Measurements from ENCODE around the gene APLNR. TPM values are rescaled to one million over a fixed set of nuclear protein-coding genes. Genes with fewer than 3 reads are reported as not detected.

The APLNR gene
- polyA plus RNA-seq, 1 of the 3 experiments (the other 2 are of a cell fraction), result 0.03 TPM

- Histone ChIP-seq H3K9me2 (no peaks in the 10 kb centered on the region), H3K9me3 (no peaks in the 10 kb centered on the region), H3K27me3 (ENCODE audit: insufficient read depth) (no peaks in the 10 kb centered on the region), H3K4me3 (ENCODE audit: low read depth in 2 of 2, low read length in 1 of 2) (no peak overlapping the region), H3K9ac (no peak overlapping the region), H3F3A (replicated peaks; ENCODE audit: insufficient read depth) (no peaks in the 10 kb centered on the region), H3K4me2 (no peak overlapping the region), H3K27ac (ENCODE audit: low read depth in 2 of 2, low read length in 1 of 2) (peak overlapping the region in 1 of 2 experiments; percentile 99; a peak in 2 of 4 replicates), H4K20me1 (ENCODE audit: insufficient read depth) (no peaks in the 10 kb centered on the region), H3K4me1 (ENCODE audit: control insufficient read depth in 1 of 2, insufficient read depth in 2 of 2, low read depth in 1 of 2, low read length in 1 of 2) (peaks cover 0 to 43% of the 10 kb centered on the region in 2 experiments; a peak in 2 of 4 replicates), H3K36me3 (replicated peaks in 1 of 2; ENCODE audit: control insufficient read depth in 1 of 2, insufficient read depth in 2 of 2, low read length in 1 of 2) (no peaks in the 10 kb centered on the region), H2AFZ (ENCODE audit: low read depth) (no peak overlapping the region), H3K79me2 (ENCODE audit: insufficient read depth) (no peaks in the 10 kb centered on the region)
- ChIA-PET POLR2A (interaction anchor here (2.1 kb wide), 1 partner anchor 95 kb away, joined by 11 read pairs; no protein-coding TSS in a partner anchor), CTCF (interaction anchor here (1.0 to 4.4 kb wide), 4 partner anchors 10 to 397 kb away, joined by 4 to 52 read pairs (median 16); no protein-coding TSS in a partner anchor)
- 40% methylated on average over 1 of the region's 1 CpG for WGBS (ENCODE audit: low lambda C conversion rate)
- DNase-seq, result no peak
- no peak for TF ChIP-seq RFX5 (IDR thresholded peaks at IDR 0.05; ENCODE audit: low read length)
- no peak for TF ChIP-seq TAF1 (IDR thresholded peaks at IDR 0.05; ENCODE audit: borderline replicate concordance, low read depth, low read length)
- TF ChIP-seq SIN3A (IDR thresholded peaks at IDR 0.05; ENCODE audit: borderline replicate concordance, low read depth, low read length), result no peak
- TF ChIP-seq ELF1 (IDR thresholded peaks at IDR 0.05), result no peak
- TF ChIP-seq, protein P1, sequence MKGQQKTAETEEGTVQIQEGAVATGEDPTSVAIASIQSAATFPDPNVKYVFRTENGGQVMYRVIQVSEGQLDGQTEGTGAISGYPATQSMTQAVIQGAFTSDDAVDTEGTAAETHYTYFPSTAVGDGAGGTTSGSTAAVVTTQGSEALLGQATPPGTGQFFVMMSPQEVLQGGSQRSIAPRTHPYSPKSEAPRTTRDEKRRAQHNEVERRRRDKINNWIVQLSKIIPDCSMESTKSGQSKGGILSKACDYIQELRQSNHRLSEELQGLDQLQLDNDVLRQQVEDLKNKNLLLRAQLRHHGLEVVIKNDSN (IDR thresholded peaks at IDR 0.05; ENCODE audit: borderline replicate concordance, low read depth), result no peak
Measured at GRCh38 chr11:57239348-57239747, 2.3 kb upstream of the APLNR start.

GRCh38 chr11:57235761-57236703 lies 1.0 kb downstream of the APLNR start:
- CTCF ChIA-PET, result interaction anchor here (1.0 to 2.1 kb wide), 2 partner anchors 13 to 119 kb away, joined by 3 to 10 read pairs; no protein-coding TSS in a partner anchor
- TF ChIP-seq CHD2 (IDR thresholded peaks at IDR 0.05; ENCODE audit: low read length, partially characterized antibody) (no peak), FOSL2 (IDR thresholded peaks at IDR 0.05; ENCODE audit: borderline replicate concordance, low read depth) (no peak), RAD21 (IDR thresholded peaks at IDR 0.05; ENCODE audit: low read length) (no peak), EP300 (IDR thresholded peaks at IDR 0.05; ENCODE audit: borderline replicate concordance in 1 of 2, low read depth in 1 of 2, low read length in 1 of 2) (no peak), MXI1 (IDR thresholded peaks at IDR 0.05; ENCODE audit: low read depth, low read length) (no peak), POLR2AphosphoS5 (IDR thresholded peaks at IDR 0.05; ENCODE audit: low read depth, low read length) (no peak), PBX3 (IDR thresholded peaks at IDR 0.05) (no peak), SMC3 (IDR thresholded peaks at IDR 0.05; ENCODE audit: low read depth, low read length) (no peak), TCF12 (IDR thresholded peaks at IDR 0.05) (no peak), RXRA (IDR thresholded peaks at IDR 0.05; ENCODE audit: borderline replicate concordance, low read depth) (no peak), NFIC (IDR thresholded peaks at IDR 0.05; ENCODE audit: borderline replicate concordance) (no peak), EZH2phosphoT487 (IDR thresholded peaks at IDR 0.05; ENCODE audit: borderline replicate concordance, low read depth) (no peak), GABPA (IDR thresholded peaks at IDR 0.05; ENCODE audit: low read depth) (no peak), TEAD4 (IDR thresholded peaks at IDR 0.05; ENCODE audit: borderline replicate concordance, insufficient read depth) (no peak)
- TF ChIP-seq, protein P2, sequence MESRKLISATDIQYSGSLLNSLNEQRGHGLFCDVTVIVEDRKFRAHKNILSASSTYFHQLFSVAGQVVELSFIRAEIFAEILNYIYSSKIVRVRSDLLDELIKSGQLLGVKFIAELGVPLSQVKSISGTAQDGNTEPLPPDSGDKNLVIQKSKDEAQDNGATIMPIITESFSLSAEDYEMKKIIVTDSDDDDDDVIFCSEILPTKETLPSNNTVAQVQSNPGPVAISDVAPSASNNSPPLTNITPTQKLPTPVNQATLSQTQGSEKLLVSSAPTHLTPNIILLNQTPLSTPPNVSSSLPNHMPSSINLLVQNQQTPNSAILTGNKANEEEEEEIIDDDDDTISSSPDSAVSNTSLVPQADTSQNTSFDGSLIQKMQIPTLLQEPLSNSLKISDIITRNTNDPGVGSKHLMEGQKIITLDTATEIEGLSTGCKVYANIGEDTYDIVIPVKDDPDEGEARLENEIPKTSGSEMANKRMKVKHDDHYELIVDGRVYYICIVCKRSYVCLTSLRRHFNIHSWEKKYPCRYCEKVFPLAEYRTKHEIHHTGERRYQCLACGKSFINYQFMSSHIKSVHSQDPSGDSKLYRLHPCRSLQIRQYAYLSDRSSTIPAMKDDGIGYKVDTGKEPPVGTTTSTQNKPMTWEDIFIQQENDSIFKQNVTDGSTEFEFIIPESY (IDR thresholded peaks at IDR 0.05; ENCODE audit: borderline replicate concordance, low read depth), result no peak
- TF ChIP-seq, protein P3, sequence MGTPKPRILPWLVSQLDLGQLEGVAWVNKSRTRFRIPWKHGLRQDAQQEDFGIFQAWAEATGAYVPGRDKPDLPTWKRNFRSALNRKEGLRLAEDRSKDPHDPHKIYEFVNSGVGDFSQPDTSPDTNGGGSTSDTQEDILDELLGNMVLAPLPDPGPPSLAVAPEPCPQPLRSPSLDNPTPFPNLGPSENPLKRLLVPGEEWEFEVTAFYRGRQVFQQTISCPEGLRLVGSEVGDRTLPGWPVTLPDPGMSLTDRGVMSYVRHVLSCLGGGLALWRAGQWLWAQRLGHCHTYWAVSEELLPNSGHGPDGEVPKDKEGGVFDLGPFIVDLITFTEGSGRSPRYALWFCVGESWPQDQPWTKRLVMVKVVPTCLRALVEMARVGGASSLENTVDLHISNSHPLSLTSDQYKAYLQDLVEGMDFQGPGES (IDR thresholded peaks at IDR 0.05; ENCODE audit: low read depth, low read length), result no peak
- TF ChIP-seq, protein P4, sequence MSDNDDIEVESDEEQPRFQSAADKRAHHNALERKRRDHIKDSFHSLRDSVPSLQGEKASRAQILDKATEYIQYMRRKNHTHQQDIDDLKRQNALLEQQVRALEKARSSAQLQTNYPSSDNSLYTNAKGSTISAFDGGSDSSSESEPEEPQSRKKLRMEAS (IDR thresholded peaks at IDR 0.05; ENCODE audit: low read depth), result no peak

More at GRCh38 chr11:57235761-57236703, 1.0 kb downstream of the APLNR start:
- Histone ChIP-seq H3K27ac (ENCODE audit: low read depth in 2 of 2, low read length in 1 of 2) (no peak overlapping the region), H3K9me3 (no peaks in the 10 kb centered on the region), H3K9ac (no peak overlapping the region), H3K79me2 (ENCODE audit: insufficient read depth) (no peaks in the 10 kb centered on the region), H3K4me2 (no peak overlapping the region), H2AFZ (ENCODE audit: low read depth) (no peak overlapping the region), H3K27me3 (ENCODE audit: insufficient read depth) (peaks cover 10% of the 10 kb centered on the region; the same call in 1 of the 2 replicates), H3K9me2 (no peaks in the 10 kb centered on the region), H3K36me3 (replicated peaks in 1 of 2; ENCODE audit: control insufficient read depth in 1 of 2, insufficient read depth in 2 of 2, low read length in 1 of 2) (no peaks in the 10 kb centered on the region), H4K20me1 (ENCODE audit: insufficient read depth) (no peaks in the 10 kb centered on the region), H3K4me1 (ENCODE audit: control insufficient read depth in 1 of 2, insufficient read depth in 2 of 2, low read depth in 1 of 2, low read length in 1 of 2) (peaks cover 0 to 28% of the 10 kb centered on the region in 2 experiments; a peak in 2 of 4 replicates), H3F3A (replicated peaks; ENCODE audit: insufficient read depth) (no peaks in the 10 kb centered on the region), H3K4me3 (ENCODE audit: low read depth in 2 of 2, low read length in 1 of 2) (no peak overlapping the region)
- POLR2A ChIA-PET, result no interaction called here
- no peak for DNase-seq
- WGBS (ENCODE audit: low lambda C conversion rate), result 68% methylated on average over 28 of the region's 39 CpGs
